ENCODE data around the gene GALK1.

GALK1 gene

DNA sequence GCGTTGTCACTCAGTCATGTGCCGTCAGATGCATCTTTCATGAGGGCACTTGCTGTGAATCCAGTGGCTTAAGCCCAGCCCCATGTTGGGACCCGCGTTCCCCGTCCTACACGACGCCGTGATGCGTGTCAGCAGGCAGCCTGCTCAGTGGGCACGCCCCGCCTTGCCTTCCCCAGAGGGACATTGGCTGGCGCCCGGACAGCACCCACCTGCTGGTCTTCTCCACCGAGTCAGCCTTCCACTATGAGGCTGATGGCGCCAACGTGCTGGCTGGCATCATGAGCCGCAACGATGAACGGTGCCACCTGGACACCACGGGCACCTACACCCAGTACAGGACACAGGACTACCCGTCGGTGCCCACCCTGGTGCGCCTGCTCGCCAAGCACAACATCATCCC is 34.9 kb downstream of the GALK1 start:
- no peak for DNase-seq (ENCODE audit: insufficient read length, low spot score)
- no peak for FAIRE-seq

DNA sequence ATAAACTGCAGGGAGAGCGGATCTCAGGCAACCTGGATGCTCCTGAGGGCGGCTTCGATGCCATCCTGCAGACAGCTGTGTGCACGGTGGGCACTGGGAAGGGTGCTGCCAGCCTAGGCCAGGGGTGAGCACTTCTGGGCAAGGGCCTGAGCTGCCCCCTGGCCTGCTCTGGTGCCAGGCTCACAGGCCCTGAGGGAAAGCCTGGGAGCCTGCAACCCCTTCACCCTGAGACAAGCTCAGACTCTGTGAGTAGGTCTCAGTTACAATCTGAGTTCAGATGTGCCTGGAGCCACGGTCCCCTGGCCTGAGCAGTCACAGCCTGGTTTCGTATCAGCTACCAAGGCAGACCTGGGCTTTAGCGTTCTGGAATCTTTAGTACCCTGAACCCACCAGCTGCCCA is 35.6 kb downstream of the GALK1 start:
- no peak for FAIRE-seq
- no peak for DNase-seq (ENCODE audit: insufficient read length, low spot score)

DNA sequence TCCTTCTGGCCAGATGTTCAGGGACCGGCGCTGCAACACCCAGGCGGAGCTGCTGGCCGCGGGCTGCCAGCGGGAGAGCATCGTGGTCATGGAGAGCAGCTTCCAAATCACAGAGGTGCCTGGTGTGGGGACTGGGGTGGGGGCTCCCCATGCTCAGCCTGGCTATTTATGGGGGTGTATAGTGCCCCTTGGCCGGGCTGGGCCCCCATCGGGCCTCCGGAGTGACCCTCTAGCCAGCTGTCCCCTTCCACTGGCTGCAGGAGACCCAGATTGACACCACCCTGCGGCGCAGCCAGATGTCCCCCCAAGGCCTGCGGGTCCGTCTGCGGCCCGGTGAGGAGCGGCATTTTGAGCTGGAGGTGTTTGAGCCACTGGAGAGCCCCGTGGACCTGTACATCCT is 37.6 kb downstream of the GALK1 start:
- DNase-seq (ENCODE audit: insufficient read length, low spot score) (no peak), FAIRE-seq (no peak)

DNA sequence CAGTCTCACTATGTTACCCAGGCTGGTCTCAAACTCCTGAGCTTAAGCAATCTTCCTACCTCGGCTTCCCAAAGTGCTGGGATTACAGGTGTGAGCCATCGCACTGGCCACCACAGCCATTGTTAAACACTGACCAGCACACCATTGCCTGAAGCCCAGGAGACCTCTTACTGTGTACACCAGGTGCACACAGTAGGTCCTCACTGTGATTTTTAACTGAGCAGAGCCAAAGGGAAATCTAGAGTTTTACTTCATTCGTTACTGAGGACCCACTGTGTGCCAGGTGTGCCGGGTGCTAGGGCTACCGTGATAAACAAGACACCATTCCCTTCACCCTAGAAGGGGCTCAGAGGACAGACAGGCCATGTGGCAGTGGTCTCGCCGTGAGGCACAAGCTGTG is 39.5 kb downstream of the GALK1 start:
- no peak for FAIRE-seq
- no peak for DNase-seq (ENCODE audit: insufficient read length, low spot score)

DNA sequence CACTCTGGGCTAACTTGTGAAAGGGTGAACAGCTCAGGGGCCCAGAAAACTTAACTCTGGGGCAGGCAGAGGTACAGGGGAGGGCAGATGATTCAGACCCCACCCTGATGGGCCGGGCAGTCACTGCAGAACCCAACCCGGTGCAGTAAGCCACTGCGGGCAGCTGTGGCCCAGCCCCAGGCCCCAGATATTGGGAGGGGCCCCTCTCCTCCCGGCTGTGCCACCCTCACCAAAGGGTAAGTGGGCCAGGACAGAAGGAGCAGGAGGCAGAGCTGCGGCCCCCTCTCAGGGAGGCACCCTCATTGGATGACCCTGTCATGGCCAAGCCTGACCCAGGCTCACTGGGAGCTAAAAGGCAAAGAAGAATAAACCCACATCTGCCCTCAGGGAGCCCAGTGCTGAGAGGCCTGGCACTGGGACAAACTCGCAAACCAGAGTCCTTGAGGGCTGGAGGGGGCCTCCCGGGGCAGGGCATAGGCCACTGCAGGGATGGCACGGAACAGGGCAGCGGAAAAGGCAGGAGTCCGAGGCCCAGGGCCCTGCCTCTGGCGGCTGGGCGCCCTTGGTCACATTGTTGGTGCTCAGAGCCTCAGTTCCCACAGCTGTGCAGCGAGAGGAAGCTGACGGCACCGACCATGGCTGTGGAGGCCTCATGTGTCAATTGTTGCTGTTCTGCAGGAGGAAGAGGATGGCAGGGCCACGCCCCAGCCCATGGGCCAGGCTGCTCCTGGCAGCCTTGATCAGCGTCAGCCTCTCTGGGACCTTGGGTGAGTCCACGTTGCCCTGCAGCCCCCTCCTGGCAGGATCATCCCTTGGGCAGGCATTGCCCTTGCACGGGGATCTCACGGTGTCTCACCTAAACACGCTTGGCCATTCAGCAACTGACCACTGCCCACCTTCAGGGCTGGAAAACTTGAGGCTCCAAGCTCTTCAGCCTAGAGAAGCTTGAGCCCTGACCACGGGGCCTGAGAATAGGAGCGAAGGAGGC is 40.7 kb downstream of the GALK1 start:
- no peak for DNase-seq (ENCODE audit: insufficient read length, low spot score)
- FAIRE-seq = no peak

DNA sequence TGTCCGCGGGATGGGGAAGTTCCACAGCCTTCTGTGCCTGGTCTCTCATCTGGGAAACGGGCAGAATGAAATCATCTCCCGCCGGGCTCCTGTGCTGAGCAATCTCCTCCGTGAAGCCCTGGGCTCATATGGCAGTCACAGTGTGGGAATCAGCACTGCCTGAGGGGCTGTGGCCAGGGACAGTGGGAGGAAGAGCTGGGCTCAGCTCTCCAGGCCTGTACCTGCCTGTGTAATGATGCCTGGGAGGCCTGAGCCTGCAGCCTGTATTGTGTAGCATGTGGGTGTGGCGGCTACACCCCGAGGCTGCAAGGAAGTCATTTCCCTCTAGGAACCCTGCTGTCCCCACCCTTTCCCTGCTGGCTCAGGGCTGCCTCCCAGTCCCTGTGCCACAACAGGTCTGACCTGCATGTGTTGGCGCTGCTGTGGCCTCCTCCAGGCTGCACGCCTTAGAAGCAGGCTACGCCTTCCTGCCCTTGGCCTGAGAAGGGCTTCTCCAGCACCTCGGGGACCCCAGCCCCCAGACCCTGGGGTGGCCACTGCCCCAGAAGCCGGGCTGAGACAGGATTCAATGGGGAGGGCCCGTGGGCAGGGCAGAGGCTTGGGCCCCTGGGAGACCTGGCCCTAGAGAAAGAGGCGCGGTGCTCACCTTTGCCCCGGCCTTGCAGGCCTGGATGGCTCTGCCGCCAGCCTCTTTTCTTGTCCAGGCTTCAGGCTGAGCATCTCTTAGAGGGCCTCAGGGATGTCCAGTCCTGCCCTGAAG is 41.6 kb downstream of the GALK1 start:
- FAIRE-seq (no peak), DNase-seq (ENCODE audit: insufficient read length, low spot score) (no peak)

DNA sequence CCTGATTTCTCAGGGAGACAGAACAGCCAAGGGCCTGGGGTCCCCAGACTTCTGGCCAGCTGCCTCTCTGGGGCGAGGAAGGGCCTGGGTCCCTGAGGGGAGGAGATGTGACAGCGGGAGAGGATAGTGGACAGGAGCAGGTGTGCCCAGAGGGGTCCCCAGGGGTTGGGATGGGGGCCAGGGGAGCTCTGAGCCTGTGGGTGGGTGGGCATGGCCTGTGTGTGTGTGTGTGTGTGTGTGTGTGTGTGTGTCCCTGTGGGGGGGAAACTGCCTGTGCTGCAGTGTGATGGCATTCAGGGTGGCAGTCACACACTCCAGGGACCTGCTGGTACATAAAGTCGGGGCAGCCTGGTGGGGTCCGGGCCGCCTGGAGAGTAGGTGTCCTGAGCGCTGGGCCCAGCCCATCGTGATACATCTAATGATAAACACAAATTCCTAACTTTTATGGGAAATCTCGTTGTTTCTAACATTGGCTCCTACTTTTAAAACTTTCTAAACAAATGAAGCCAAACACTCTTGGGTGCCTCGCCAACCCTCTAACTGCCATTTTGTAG is 42.4 kb downstream of the GALK1 start:
- no peak for DNase-seq (ENCODE audit: insufficient read length, low spot score)
- no peak for FAIRE-seq

DNA sequence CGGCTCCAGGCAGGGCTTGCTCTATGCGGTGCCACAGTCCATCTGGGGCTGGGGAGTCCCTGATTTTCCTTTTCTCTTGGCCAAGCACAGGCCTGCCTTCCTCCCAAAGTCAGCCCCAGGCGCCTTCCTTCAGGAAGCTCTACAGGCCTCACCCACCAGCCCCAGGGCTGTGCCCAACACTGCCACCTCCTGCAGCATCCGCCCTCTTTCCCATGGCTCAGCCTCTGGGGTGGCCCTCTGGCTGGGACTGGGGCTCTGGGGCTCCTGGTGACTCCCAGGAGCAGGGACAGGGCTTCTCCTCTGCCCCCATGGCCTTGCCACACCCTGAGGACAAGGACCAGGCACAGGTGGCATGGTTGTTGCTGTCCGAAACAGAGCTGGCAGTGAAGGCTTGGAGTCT is 42.9 kb downstream of the GALK1 start:
- no peak for FAIRE-seq
- DNase-seq (ENCODE audit: insufficient read length, low spot score) = no peak

DNA sequence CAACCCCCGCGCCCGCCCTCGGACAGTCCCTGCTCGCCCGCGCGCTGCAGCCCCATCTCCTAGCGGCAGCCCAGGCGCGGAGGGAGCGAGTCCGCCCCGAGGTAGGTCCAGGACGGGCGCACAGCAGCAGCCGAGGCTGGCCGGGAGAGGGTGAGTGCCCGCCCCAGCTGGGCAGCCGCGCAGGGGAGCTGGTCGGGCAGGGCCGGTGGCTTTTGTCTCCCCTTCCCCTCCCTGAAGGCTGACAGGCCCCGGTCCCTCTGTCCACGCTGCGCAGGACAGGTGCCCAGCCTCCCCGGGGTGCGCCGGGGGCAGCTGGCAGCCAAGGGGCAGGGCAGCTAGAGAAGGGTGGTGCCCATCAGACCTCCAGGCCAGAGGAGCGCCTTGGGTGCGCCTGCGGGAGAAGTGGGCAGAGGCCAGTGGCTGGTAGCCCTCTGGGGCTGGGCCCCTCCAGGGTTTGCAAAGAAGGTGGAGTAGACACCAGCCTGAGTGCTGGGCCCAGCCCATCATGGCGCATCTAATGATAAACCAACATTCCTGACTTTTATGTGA is 43.5 kb downstream of the GALK1 start:
- no peak for DNase-seq (ENCODE audit: insufficient read length, low spot score)
- FAIRE-seq = no peak

DNA sequence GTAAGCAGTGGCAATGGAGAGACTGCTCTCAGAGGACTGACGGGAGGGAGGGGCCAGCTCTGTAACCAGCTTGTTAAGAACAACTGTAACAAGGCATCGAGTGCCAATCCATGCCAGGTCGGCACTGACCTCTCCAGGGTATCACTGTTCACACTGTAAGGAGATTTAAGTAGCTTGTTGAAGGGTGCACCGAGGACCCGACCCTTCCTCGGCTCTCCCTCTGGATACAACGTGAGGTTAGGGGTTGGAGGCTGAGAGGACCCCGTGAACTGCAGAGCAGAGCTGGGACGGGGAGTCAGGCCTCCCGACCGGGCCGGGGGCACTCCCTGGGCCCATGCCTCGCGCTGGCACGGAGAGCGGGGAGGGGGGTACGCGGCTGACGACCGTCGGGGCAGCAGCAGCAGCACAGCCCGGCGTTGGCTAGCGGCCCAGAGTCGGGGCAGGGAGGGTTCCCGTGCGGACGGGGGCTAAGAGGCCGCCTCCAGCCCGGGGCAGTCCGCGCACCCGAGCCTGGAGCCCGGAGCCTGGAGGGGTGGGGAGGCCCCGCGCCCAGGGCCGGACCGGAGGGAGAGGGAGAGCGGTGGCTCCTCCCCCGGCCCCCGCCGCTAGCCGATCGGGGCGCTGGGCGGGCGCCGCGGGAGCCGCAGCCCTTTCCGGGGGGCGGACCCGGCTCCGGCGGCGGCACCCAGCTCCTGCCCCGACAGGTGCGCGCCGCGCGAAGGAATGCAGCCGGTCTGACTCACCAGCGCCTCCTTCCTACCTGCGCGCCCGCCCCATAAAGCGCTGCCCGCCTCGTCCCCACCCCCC is 44.1 kb downstream of the GALK1 start, which contains the start of gene ITGB4:
Gene ITGB4 (plus strand): TSS at position 804 of the 807 bp plus-strand sequence. CDS start 3,245 bp downstream, outside the sequence.
- DNase-seq (ENCODE audit: insufficient read length, low spot score) = peak; percentile 71
- no peak for FAIRE-seq

DNA sequence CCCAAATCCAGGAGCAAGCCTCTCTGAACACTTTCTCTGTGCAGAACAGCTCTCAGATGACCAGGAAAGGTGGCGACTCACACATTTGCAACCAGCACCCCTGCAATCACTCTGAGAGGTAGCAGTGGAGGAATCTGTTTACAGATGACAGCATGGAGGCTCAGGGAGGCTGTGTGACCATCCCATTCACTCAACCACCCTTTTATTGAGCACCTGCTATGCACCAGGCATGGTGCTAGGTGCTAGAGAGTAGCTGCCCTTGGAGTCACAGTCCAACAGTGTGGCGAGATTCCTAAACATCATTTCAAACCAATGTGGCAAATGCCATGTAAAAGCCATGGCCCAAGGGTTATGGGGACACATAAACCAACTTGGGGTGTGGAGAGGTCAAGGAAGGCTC is 45.3 kb downstream of the GALK1 start:
- FAIRE-seq (no peak), DNase-seq (ENCODE audit: insufficient read length, low spot score) (no peak)

DNA sequence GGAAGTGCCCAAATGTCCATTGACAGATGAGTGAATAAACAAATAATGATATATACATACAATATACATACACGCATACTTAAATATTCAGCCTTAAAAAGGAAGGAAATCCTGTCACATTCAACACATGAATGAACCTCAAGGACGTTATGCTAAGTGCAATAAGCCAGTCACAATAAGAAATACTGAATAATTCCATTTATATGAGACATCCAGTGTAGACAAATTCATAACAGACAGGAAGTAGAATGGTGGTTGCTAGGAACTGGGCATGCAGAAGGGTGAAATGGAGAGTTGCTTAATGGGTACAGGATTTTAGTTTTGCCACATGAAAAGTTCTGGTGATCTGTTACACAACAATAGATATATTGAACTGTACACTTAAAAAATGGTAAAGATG is 52.5 kb downstream of the GALK1 start:
- FAIRE-seq (no peak), DNase-seq (ENCODE audit: insufficient read length, low spot score) (no peak)

Measured in GM19239 (cell line).